ENCODE measurements around the gene POU5F1. TPM values are rescaled to one million over a fixed set of nuclear protein-coding genes. Genes with fewer than 3 reads are reported as not detected.
"Not testable (repeated sequence)": the region's sequence is repeated elsewhere in the genome, so short reads cannot be mapped to it uniquely, and the experiment has no call there.

POU5F1 gene
- total RNA-seq, 2 donors from 2014 or later, result 1.8 to 6.3 TPM

- DNase-seq (no peak), ATAC-seq (no peak)
- intact Hi-C loops (cut with DNase I, micrococcal nuclease), result loop anchor here in 1 of 2 donors (5.0 kb wide), 1 partner anchor 57 kb away; the partner anchor contains the start of gene PSORS1C2
Measured at GRCh38 chr6:31194061-31194834, 23.8 kb upstream of the POU5F1 start.

DNA sequence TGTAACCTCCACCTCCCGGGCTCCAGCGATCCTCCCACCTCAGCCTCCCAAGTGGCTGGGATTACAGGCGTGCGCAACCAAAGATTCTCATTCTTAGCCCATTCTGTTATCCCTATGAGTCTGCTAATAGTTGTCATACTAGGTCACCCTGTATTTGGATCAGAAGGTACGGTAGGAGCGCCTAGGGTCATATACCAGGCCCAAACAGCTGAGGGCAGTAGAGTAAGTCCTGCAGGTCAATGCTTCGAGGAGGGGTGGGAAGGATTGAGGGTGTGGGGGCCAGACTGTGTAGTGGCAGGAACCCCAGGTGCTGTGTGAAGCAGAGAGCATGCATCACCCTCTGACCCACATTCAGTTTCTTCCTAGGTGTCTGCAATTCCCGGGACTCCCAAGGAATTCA lies 22.7 kb upstream of the POU5F1 start:
- DNase-seq, result peak in 1 of 2 donors; percentile 21
- intact Hi-C loops (cut with DNase I, micrococcal nuclease), result loop anchor here (2.0 to 5.0 kb wide), 2 partner anchors 56 kb away; partner anchors contain the start of gene PSORS1C2 (in 1 of the 2)
- ATAC-seq, result no peak

DNA sequence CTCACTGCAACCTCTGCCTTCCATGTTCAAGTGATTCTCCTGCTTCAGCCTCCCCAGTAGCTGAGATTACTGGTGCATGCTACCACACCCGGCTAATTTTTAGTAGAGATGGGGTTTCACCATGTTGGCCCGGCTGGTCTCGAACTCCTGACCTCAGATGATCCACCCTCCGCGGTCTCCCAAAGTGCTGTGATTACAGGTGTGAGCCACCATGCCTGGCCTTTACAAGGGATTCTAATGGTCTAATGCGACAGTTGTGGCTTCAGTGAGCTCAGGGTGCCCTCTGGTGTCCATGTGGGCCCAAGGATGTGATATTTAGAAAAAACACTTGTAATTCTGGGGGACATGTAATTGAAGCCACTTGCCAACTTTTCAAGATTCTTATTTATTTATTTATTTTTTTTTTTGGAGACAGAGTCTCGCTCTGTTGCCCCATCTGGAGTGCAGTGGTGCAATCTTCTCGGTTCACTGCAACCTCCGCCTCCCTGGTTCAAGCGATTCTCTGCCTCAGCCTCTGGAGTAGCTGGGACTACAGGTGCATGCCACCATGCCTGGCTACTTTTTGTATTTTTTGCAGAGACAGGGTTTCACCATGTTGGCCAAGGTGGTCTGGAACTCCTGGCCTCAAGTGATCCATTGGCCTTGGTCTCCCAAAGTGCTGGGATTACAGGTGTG lies 22.1 kb upstream of the POU5F1 start:
- peak; percentile 65 to 84 for DNase-seq
- intact Hi-C loops (cut with DNase I, micrococcal nuclease), result loop anchor here (2.0 to 5.0 kb wide), 2 partner anchors 55 to 56 kb away; partner anchors contain the start of gene PSORS1C2 (in 1 of the 2)

GRCh38 chr6:31190488-31190887 lies 20.0 kb upstream of the POU5F1 start:
- intact Hi-C loops (cut with DNase I, micrococcal nuclease), result loop anchor here in 1 of 2 donors (5.0 kb wide), 1 partner anchor 53 kb away; the partner anchor contains the start of gene PSORS1C2
- ATAC-seq, result no peak
- no peak for DNase-seq

More for the DNA sequence above, 22.1 kb upstream of the POU5F1 start:
- peak; percentile 48 for ATAC-seq

- intact Hi-C loops (cut with DNase I, micrococcal nuclease), result not testable (repeated sequence)
Measured at GRCh38 chr6:31189223-31189622, 18.7 kb upstream of the POU5F1 start.

DNA sequence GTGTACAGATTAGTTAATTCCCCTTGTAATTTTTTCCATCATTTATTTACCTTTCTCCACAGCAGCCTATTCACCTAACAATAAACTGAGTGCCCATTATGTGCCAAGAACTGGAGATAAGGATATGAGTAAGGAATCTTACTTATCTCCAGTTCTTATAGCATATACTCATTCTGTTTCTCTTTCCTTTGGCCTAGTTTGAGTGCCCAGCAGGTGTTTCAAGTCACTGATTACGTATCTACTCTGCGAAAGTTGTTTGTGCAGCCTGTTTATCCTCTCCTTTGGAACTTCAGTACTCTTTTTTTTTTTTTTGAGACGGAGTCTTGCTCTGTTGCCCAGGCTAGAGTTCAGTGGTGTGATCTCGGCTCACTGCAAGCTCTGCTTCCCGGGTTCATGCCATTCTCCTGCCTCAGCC lies 17.3 kb upstream of the POU5F1 start:
- ATAC-seq, result peak; percentile 89
- intact Hi-C loops (cut with DNase I, micrococcal nuclease), result no loop called here
- no peak for DNase-seq

More at GRCh38 chr6:31189223-31189622, 18.7 kb upstream of the POU5F1 start:
- ATAC-seq, DNase-seq: not testable (repeated sequence)

GRCh38 chr6:31186052-31186734 lies 15.7 kb upstream of the POU5F1 start:
- ATAC-seq (peak; percentile 53), DNase-seq (peak; percentile 80 to 81)
- intact Hi-C loops (cut with DNase I, micrococcal nuclease), result no loop called here

- DNase-seq; intact Hi-C loops (cut with DNase I, micrococcal nuclease): not testable (repeated sequence)
- ATAC-seq, result peak; percentile 0
Measured at GRCh38 chr6:31185695-31186051, 15.2 kb upstream of the POU5F1 start.

DNA sequence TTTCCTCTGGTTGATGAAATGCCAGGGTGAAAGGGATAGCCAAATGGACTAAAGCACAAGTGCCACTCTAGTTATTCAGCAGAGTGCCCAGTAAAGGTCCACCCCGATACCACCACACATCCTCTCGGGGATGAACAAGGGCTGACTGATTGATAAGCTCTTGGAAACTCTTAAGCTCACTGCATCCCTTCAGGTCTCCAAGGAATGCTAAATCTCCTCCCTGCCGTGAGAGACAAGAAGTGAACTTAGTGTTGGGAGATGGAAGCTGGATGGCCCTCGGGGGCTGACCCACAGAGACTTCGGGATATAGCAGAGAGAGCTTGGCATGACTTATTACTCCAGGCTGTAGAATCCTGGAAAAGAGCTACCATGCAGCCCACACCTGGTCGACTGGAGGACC lies 13.4 kb upstream of the POU5F1 start:
- intact Hi-C loops (cut with DNase I, micrococcal nuclease); ATAC-seq; DNase-seq: not testable (repeated sequence)

GRCh38 chr6:31183287-31183686 lies 12.8 kb upstream of the POU5F1 start:
- DNase-seq; intact Hi-C loops (cut with DNase I, micrococcal nuclease); ATAC-seq: not testable (repeated sequence)

GRCh38 chr6:31180500-31180899 lies 10.0 kb upstream of the POU5F1 start:
- DNase-seq (peak in 1 of 2 donors; percentile 62), ATAC-seq (peak; percentile 38)
- intact Hi-C loops (cut with DNase I, micrococcal nuclease), result no loop called here

GRCh38 chr6:31179896-31180295 lies 9.4 kb upstream of the POU5F1 start:
- DNase-seq (no peak), ATAC-seq (no peak)
- intact Hi-C loops (cut with DNase I, micrococcal nuclease), result no loop called here

DNA sequence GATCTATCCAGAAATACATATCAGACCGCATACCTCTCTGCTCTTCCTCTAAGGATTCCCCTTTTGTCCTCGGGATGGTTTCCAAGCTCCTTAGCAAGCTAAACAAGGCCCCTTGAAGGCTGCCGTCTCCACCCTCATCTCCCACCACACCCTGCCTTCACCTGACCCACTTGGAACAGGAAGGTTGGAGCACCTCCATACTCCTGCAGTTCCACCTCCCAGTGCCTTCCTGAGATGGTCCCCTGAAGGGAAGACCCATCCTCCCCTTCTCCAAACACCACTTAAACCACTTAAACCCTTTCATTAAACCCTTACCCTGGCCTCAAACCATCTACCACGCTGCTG lies 8.5 kb upstream of the POU5F1 start:
- DNase-seq (no peak), ATAC-seq (peak; percentile 68)
- intact Hi-C loops (cut with DNase I, micrococcal nuclease), result no loop called here

GRCh38 chr6:31178143-31179041 lies 7.9 kb upstream of the POU5F1 start:
- intact Hi-C loops (cut with DNase I, micrococcal nuclease), result no loop called here
- no peak for DNase-seq

GRCh38 chr6:31175971-31176370 lies 5.5 kb upstream of the POU5F1 start:
- DNase-seq (no peak), ATAC-seq (no peak)
- intact Hi-C loops (cut with DNase I, micrococcal nuclease), result no loop called here

More at GRCh38 chr6:31178143-31179041, 7.9 kb upstream of the POU5F1 start:
- ATAC-seq, result peak; percentile 85

DNA sequence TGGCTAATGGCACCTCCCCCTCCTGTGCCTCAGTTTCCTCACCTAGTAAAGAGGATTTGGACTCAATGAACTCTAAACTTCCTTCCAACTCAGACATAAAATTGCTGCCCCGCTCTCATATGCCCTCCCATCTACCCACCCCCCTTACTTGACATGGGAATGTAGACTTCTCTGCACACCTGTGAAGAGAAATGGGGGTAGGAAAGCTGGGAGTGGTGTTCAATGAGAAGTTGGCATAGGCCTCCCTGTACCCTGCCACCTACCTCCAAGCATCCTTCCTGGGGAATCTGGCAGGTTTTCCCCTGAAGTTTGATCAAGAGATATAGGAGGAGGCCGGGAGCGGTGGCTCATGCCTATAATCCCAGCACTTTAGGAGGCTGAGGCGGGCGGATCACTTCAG lies 3.9 kb upstream of the POU5F1 start:
- ATAC-seq, result no peak
- DNase-seq, result no peak
- intact Hi-C loops (cut with DNase I, micrococcal nuclease), result no loop called here

DNA sequence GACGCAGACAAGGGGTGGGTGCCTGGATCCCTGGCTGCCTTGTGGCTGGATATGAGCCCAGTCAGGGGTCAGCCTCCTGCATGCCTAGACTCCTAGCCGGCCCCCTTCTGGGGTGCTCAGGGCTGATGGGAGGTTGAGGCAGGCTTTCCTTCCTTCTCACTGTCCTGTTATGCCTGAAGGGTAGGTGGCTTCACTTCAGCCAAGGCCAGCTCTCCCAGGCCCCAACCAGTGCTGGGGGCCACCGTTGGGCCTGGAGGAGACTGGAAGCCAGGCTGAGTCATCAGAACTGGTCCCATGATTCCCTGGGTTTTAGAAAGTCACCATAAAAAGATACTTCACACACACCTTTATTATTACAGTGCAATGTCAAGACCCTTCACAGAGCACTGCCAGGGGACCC lies 2.9 kb upstream of the POU5F1 start:
- ATAC-seq (no peak), DNase-seq (no peak)
- intact Hi-C loops (cut with DNase I, micrococcal nuclease), result no loop called here

GRCh38 chr6:31172973-31173384 lies 2.5 kb upstream of the POU5F1 start:
- DNase-seq, result no peak
- intact Hi-C loops (cut with DNase I, micrococcal nuclease), result no loop called here
- ATAC-seq, result no peak

All from left colon (tissue), 2 donors.